NT2/D1 (cell line): ENCODE measurements around the gene GADL1.

Experiments
- DNase-seq: peaks from one replicate; pipeline ENCODE4 v3.0.0-alpha.2; 2011; ENCODE audit warnings: low read depth, low spot score
- H3K27me3 ChIP-seq: 2 replicates; pipeline ENCODE4 v1.6.0; 2011; ENCODE audit warnings: mild to moderate bottlenecking; ENCODE audit not compliant: insufficient read length, insufficient read depth
- H3K36me3 ChIP-seq: 2 replicates; pipeline ENCODE4 v1.6.1; 2011; ENCODE audit warnings: mild to moderate bottlenecking, low read length, mixed read lengths; ENCODE audit not compliant: insufficient read depth, insufficient read length
- H3K4me1 ChIP-seq: 2 replicates; pipeline ENCODE4 v1.5.1; 2011; ENCODE audit not compliant: insufficient read depth, insufficient read length
- H3K4me3 ChIP-seq: 2 replicates; pipeline ENCODE4 v1.5.1; 2011; ENCODE audit warnings: low read depth; ENCODE audit not compliant: insufficient read length
- H3K9ac ChIP-seq: 2 replicates; pipeline ENCODE4 v1.6.0; 2011; ENCODE audit warnings: low read depth; ENCODE audit not compliant: insufficient read length
- H3K9me3 ChIP-seq: 2 replicates; pipeline ENCODE4 v1.5.1; 2011; ENCODE audit warnings: mild to moderate bottlenecking, low read length; ENCODE audit not compliant: insufficient read depth
- SUZ12 ChIP-seq: IDR thresholded peaks from 2 replicates; pipeline ENCODE4 v1.6.1; 2011; ENCODE audit not compliant: insufficient read length, insufficient read depth; ENCODE audit errors: extremely low read depth
- YY1 ChIP-seq: IDR thresholded peaks from 2 replicates; pipeline ENCODE4 v1.6.1; 2011; ENCODE audit not compliant: insufficient read length, insufficient read depth
- ZNF274 ChIP-seq: IDR thresholded peaks from 2 replicates; pipeline ENCODE4 v1.6.1; 2011; ENCODE audit warnings: mild to moderate bottlenecking, low read depth, low read length

GADL1 gene

DNA sequence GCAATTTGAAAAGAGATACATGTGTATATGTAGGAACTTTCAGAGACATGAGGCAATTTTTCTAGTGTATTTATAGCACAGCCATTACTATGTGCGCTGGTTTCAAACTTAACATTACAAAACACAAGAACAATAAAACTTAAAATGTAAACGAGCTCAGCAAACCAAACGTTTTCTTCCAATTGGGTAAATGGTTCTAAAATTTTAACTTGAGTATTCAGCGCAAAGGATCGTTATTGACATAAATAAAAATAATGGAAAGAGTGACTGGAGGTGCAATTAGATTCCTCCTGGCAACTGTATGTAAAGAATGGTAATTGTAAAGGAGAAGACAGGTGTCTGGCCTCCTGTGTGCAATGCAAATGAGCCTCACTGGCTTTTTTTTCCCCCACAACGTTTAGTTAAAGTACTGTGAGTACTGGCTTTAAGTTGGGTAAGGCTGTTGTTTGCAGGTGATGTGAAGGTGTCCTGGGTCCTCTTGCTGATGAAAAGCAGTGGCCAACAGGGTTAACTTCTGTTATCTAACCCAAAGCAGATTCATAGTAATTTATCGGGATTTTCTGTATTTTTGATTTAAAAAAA lies 14.1 kb upstream of the GADL1 start:
- H3K9me3 ChIP-seq: no peaks in the 10 kb centered on the region
- no peaks in the 10 kb centered on the region for H3K4me1 ChIP-seq
- TF ChIP-seq YY1: no peak
- no peak for TF ChIP-seq ZNF274
- TF ChIP-seq SUZ12: no peak
- H3K4me3 ChIP-seq: no peak overlapping the region
- no peaks in the 10 kb centered on the region for H3K36me3 ChIP-seq
- H3K27me3 ChIP-seq: no peaks in the 10 kb centered on the region
- no peak overlapping the region for H3K9ac ChIP-seq
- DNase-seq: no peak

DNA sequence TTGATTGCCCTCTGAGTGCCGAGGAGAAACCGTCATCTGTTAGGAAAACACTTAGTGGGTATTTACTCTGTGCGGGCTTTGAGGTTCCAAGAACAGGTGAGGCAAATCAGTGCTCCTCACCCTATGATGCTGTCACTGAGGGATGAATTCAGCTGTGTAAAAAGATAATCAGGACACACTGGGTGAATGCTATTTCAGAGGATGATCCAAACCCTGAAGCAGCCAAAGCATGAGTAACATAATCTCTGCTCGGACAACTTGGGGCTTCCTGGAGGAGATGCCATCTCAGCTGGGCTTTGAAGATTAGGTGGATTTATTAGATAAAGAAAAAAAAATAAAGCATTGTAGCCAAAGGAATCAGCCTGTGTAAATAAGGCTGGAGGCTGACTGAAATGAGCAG lies 10.5 kb upstream of the GADL1 start:
- H3K27me3 ChIP-seq: no peaks in the 10 kb centered on the region
- H3K4me3 ChIP-seq: no peak overlapping the region
- no peaks in the 10 kb centered on the region for H3K36me3 ChIP-seq
- no peak overlapping the region for H3K9ac ChIP-seq
- no peaks in the 10 kb centered on the region for H3K4me1 ChIP-seq
- no peak for DNase-seq
- H3K9me3 ChIP-seq: no peaks in the 10 kb centered on the region
- TF ChIP-seq ZNF274 (no peak), SUZ12 (no peak), YY1 (no peak)

DNA sequence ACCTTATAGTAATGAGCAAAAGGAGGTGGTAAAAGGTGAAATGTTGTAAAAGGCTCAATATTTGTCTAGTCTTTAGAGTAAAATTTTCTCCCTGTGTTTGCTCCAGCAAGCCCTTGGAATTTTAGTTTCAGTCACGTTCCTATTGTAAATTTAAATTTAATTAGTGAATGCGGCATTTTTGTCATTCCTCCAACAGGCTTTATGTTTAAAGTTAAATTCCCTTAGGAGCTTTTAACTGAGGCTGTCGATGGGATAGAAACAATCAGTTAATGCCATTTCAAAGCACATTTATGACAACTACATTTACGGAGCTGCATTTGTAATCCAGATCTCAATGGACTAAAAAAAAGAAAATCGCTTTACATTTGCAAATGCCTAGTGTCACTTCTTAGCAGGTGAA lies 868 bp upstream of the GADL1 start:
- no peaks in the 10 kb centered on the region for H3K36me3 ChIP-seq
- H3K27me3 ChIP-seq: peaks cover 40% of the 10 kb centered on the region
- TF ChIP-seq ZNF274: no peak
- no peak for TF ChIP-seq YY1
- H3K4me1 ChIP-seq: peaks cover 3% of the 10 kb centered on the region
- no peak for DNase-seq
- no peak overlapping the region for H3K4me3 ChIP-seq
- no peak overlapping the region for H3K9ac ChIP-seq
- no peaks in the 10 kb centered on the region for H3K9me3 ChIP-seq

DNA sequence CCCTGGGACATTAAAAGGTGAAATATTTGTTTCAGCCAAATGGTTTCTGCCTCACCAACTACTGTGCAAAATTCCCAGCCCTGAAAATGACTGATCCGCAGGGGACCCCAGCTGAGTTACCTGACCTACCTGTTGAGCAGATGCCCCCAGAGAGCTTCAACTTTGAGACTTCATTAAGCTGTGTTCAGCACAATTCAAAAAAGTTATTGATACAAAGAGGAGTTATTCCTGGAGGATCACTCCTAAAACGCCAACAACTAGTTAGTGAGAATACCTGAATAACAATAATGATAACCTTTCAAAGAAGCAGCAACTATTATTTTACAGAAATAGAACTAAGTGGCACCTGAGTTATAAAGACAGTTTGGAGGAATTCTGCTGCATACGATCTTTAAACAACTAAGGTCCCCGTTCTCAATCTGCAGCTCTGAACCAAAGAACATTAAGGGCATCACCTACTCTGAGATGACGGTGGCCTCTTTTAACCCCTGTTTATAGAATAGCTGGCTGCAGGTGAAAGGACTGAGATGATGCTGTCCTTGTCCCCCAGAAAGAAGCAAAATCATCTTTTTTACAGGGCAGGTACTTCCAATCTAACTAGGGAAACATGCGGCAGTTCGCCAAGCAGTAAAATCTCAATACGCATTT lies 659 bp downstream of the GADL1 start:
- Histone ChIP-seq H3K4me1 (peaks cover 3% of the 10 kb centered on the region), H3K4me3 (no peak overlapping the region), H3K27me3 (peaks cover 40% of the 10 kb centered on the region), H3K9ac (no peak overlapping the region), H3K36me3 (no peaks in the 10 kb centered on the region), H3K9me3 (no peaks in the 10 kb centered on the region)
- no peak for DNase-seq
- peak; percentile 66 for TF ChIP-seq SUZ12
- TF ChIP-seq YY1: no peak

DNA sequence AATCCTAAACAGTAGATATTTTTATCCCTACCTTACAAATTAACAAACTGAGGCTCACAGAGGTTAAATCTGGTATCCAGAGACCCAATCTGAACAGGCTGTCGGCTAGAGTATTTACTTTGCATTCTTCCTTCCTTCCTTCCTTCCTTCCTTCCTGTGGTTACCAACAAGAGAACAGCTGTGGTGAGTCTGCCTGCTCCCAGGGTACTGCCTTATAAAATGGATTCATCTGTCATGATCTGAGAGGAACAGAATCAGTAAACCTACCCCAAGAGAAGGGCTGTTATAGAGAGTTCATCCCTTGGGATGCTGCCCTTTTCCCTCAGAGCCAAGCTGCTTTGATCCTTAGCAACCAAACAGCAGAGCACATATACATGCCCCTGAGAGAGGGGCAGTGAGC lies 3.6 kb downstream of the GADL1 start:
- H3K4me1 ChIP-seq: peaks cover 3% of the 10 kb centered on the region
- TF ChIP-seq SUZ12 (no peak), YY1 (no peak), ZNF274 (no peak)
- H3K9ac ChIP-seq: no peak overlapping the region
- no peaks in the 10 kb centered on the region for H3K9me3 ChIP-seq
- H3K4me3 ChIP-seq: no peak overlapping the region
- H3K27me3 ChIP-seq: peaks cover 36% of the 10 kb centered on the region
- no peaks in the 10 kb centered on the region for H3K36me3 ChIP-seq
- no peak for DNase-seq

DNA sequence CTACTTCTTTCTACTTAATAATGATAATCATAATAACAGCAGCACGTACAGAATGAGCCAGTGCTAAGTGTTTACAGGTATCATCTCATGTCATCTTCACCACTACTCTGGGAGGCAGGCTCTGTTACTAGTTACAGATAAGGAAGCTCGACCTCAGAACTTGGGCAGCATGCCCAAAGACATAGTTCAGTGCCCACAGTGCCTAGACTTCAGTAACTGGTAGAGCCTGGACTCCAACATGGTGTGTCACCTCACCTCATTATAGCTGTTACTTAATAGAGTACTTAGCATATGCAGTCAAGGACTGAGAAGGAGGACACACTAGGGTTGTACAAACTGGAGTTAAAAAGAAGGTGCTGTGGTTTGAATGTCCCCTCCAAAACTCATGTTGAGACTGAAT lies 7.6 kb downstream of the GADL1 start:
- TF ChIP-seq SUZ12 (no peak), ZNF274 (no peak), YY1 (no peak)

DNA sequence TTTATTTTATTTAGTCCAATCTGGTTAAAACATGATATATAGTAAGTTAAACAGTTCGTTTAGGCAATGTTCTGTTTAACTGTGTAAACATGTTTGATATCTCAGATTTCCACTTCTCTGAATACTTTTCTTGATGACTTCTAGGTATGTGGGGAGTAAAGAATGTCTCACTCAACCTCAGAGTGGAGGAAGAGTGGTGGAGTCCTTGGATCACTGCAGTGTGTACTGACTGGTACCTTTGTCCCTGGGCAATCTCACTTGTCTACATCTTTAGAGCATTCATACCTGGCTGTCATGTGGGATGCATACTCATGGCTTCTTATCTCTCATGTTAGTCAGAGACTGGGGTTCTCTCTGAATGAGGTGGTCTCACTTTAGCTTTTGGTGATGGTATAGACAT lies 15.6 kb downstream of the GADL1 start:
- no peaks in the 10 kb centered on the region for H3K36me3 ChIP-seq
- no peak for DNase-seq
- no peak overlapping the region for H3K4me3 ChIP-seq
- no peaks in the 10 kb centered on the region for H3K27me3 ChIP-seq
- no peak overlapping the region for H3K9ac ChIP-seq
- no peaks in the 10 kb centered on the region for H3K4me1 ChIP-seq
- 0 out of 2 replicates have a peak, but pooled peaks cover 6% of the 10 kb centered on the region for H3K9me3 ChIP-seq
- TF ChIP-seq YY1 (no peak), SUZ12 (no peak), ZNF274 (no peak)

More for the DNA sequence above, 7.6 kb downstream of the GADL1 start:
- no peaks in the 10 kb centered on the region for H3K36me3 ChIP-seq
- H3K4me1 ChIP-seq: no peaks in the 10 kb centered on the region
- H3K27me3 ChIP-seq: no peaks in the 10 kb centered on the region
- H3K9me3 ChIP-seq: no peaks in the 10 kb centered on the region
- H3K4me3 ChIP-seq: no peak overlapping the region
- H3K9ac ChIP-seq: no peak overlapping the region
- no peak for DNase-seq

DNA sequence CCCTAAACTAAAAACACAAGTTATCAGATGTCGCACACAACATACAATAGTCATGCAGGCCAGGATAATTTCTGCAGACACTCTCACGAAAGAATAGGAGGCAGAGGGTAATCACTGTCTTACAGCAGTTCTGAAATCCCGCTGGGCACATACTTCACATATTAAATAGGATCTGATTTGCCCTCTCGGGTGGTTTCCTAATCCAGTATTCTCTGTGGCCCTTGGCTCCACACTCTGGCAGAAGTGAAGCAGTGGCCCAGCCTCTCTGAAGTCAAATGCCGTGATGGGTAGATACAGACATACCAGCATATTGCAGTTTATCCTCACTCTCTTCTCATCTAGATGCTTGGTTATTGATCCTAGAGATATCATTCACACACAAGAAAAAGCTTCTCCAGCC lies 19.0 kb downstream of the GADL1 start:
- Histone ChIP-seq H3K9ac (no peak overlapping the region), H3K4me1 (no peaks in the 10 kb centered on the region), H3K27me3 (no peaks in the 10 kb centered on the region), H3K36me3 (no peaks in the 10 kb centered on the region), H3K9me3 (0 out of 2 replicates have a peak, but pooled peaks cover 2% of the 10 kb centered on the region), H3K4me3 (no peak overlapping the region)
- TF ChIP-seq YY1 (no peak), ZNF274 (no peak), SUZ12 (no peak)
- DNase-seq: no peak
